Right atrium auricular region (tissue), 2 donors: ENCODE measurements around the gene C1orf115. TPM values are rescaled to one million over a fixed set of nuclear protein-coding genes. Genes with fewer than 3 reads are reported as not detected.

Experiments used
- DNase-seq: peaks from one replicate; pipeline ENCODE4 v3.0.0-alpha.2; 2019; ENCODE audit warnings: low spot score
- H3K27ac ChIP-seq, 2 donors: fragments of 200-600 bp; sonication (generic); 1 replicate in 1 of 2; 2 replicates in 1 of 2; pipeline ENCODE4 v1.5.1; 2016 to 2019
- H3K27me3 ChIP-seq, 2 donors: fragments of 200-600 bp; sonication (generic); one replicate each; pipeline versions ENCODE4 v1.5.1 to v1.6.0; 2017 to 2019
- H3K36me3 ChIP-seq: fragments of 200-600 bp; sonication (generic); one replicate; pipeline ENCODE4 v1.5.1; 2016
- H3K4me1 ChIP-seq, 2 donors: fragments of 200-600 bp; sonication (generic); one replicate each; pipeline versions ENCODE4 v1.5.1 to v1.6.0; 2017 to 2019
- H3K4me3 ChIP-seq, 2 donors: fragments of 200-600 bp; sonication (generic); 1 replicate in 1 of 2; 2 replicates in 1 of 2; pipeline ENCODE4 v1.5.1; 2017 to 2019; ENCODE audit warnings: mild to moderate bottlenecking in 1 of 2, moderate library complexity in 1 of 2
- H3K9me3 ChIP-seq, 2 donors: fragments of 200-600 bp; sonication (generic); one replicate each; pipeline ENCODE4 v1.5.1; 2019
- CTCF ChIP-seq, 2 donors: fragments of 200-600 bp; sonication (generic); IDR thresholded peaks; one replicate each; pipeline ENCODE4 v1.5.1; 2019; ENCODE audit warnings: antibody characterized with exemption in 2 of 2
- total RNA-seq, 2 donors: library from RNA; depleted of rRNA; stranded (reverse); fragments of >200 nt; gene quantifications; one replicate each; pipeline ENCODE4 v1.1.0, GENCODE V29; 2016

C1orf115 gene
- total RNA-seq, 2 donors from 2014 or later = 19.2 to 19.8 TPM

GRCh38 chr1:220700556-220701179 is 10.5 kb downstream of the C1orf115 start:
- Histone ChIP-seq H3K27me3 (no peaks in the 10 kb centered on the region), H3K36me3 (peaks cover 4% of the 10 kb centered on the region), H3K27ac (no peak overlapping the region), H3K4me1 (peaks cover 0 to 34% of the 10 kb centered on the region in 2 donors), H3K4me3 (no peak overlapping the region), H3K9me3 (no peaks in the 10 kb centered on the region)
- no peak for TF ChIP-seq CTCF (IDR thresholded peaks at IDR 0.05)
- no peak for DNase-seq

GRCh38 chr1:220701974-220702373 is 11.8 kb downstream of the C1orf115 start:
- no peak overlapping the region for H3K4me3 ChIP-seq
- no peaks in the 10 kb centered on the region for H3K9me3 ChIP-seq
- TF ChIP-seq CTCF (IDR thresholded peaks at IDR 0.05) = no peak
- H3K27ac ChIP-seq = no peak overlapping the region
- no peaks in the 10 kb centered on the region for H3K27me3 ChIP-seq
- H3K4me1 ChIP-seq = peaks cover 0 to 39% of the 10 kb centered on the region in 2 donors
- peaks cover 4% of the 10 kb centered on the region for H3K36me3 ChIP-seq
- no peak for DNase-seq

GRCh38 chr1:220702733-220703270 is 12.6 kb downstream of the C1orf115 start:
- no peaks in the 10 kb centered on the region for H3K27me3 ChIP-seq
- H3K9me3 ChIP-seq = no peaks in the 10 kb centered on the region
- H3K27ac ChIP-seq = no peak overlapping the region
- no peak for DNase-seq
- H3K4me1 ChIP-seq = peaks cover 0 to 39% of the 10 kb centered on the region in 2 donors
- H3K36me3 ChIP-seq = no peaks in the 10 kb centered on the region
- H3K4me3 ChIP-seq = no peak overlapping the region
- TF ChIP-seq CTCF (IDR thresholded peaks at IDR 0.05) = no peak

- no peak for DNase-seq
- H3K4me3 ChIP-seq = no peak overlapping the region
- H3K9me3 ChIP-seq = no peaks in the 10 kb centered on the region
- TF ChIP-seq CTCF (IDR thresholded peaks at IDR 0.05) = no peak
- H3K36me3 ChIP-seq = no peaks in the 10 kb centered on the region
- no peaks in the 10 kb centered on the region for H3K27me3 ChIP-seq
- peaks cover 0 to 39% of the 10 kb centered on the region in 2 donors for H3K4me1 ChIP-seq
- H3K27ac ChIP-seq = no peak overlapping the region
Observed at GRCh38 chr1:220703305-220703704, 13.1 kb downstream of the C1orf115 start.

- H3K27me3 ChIP-seq = no peaks in the 10 kb centered on the region
- no peaks in the 10 kb centered on the region for H3K36me3 ChIP-seq
- TF ChIP-seq CTCF (IDR thresholded peaks at IDR 0.05) = no peak
- DNase-seq = no peak
- no peaks in the 10 kb centered on the region for H3K9me3 ChIP-seq
- no peak overlapping the region for H3K27ac ChIP-seq
- H3K4me3 ChIP-seq = no peak overlapping the region
- peaks cover 0 to 30% of the 10 kb centered on the region in 2 donors for H3K4me1 ChIP-seq
Observed at GRCh38 chr1:220705782-220706181, 15.6 kb downstream of the C1orf115 start.

- Histone ChIP-seq H3K4me1 (peaks cover 0 to 24% of the 10 kb centered on the region in 2 donors), H3K9me3 (no peaks in the 10 kb centered on the region), H3K27me3 (no peaks in the 10 kb centered on the region), H3K4me3 (no peak overlapping the region), H3K27ac (no peak overlapping the region), H3K36me3 (no peaks in the 10 kb centered on the region)
- no peak for TF ChIP-seq CTCF (IDR thresholded peaks at IDR 0.05)
- no peak for DNase-seq
Observed at GRCh38 chr1:220706480-220706879, 16.3 kb downstream of the C1orf115 start.
